ENCODE measurements around the gene SCFD2.

Gene SCFD2

DNA sequence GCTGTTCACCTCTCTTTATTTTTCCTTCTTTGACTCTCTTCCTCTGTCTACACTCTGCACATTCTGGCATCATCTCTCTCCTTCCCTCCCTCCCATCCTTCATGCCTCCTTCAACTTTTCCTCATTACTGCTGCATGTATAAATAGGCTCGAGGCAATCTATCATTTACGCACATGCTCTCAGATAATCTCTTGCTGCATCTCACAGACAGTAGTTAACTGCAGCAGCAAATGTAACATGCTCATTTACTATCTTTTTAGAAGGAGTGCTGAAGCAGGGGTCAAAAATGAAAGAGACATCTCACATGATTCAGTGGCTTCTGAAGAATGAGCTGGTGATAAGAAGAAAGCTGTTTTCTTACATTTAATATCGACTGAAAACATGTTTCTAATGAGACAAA is 376.0 kb downstream of the SCFD2 start:
- DNase-seq (ENCODE audit: low read depth in 2 of 2): no peak

- no peak for DNase-seq (ENCODE audit: low read depth in 2 of 2)
These were observed 378.3 kb downstream of the SCFD2 start for GRCh38 chr4:52987392-52988056.

DNA sequence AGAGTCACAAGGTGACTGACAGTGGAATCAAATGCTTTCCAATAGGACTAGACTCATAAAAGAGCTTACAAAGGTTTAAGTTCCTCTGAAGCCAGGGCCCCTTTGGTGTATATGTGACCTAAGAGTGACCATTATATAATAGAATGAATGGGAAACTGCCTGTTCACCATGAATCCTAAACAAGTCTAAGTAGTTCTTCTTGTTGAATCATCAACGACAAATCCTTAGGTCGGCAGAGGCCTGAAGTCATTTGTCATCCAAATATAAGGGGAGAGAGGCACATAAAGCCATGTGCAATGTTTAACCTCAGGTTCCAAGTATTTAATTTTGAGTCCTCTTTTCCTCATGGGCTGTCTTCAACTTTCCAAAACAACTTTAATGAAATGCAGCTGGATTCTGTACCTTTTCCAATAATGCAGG is 381.4 kb downstream of the SCFD2 start:
- no peak for DNase-seq (ENCODE audit: low read depth in 2 of 2)

GRCh38 chr4:52983563-52984303 is 382.1 kb downstream of the SCFD2 start:
- DNase-seq (ENCODE audit: low read depth in 2 of 2): no peak

GRCh38 chr4:52982946-52983340 is 382.9 kb downstream of the SCFD2 start:
- DNase-seq (ENCODE audit: low read depth in 2 of 2): no peak

- DNase-seq (ENCODE audit: low read depth in 2 of 2): no peak
These were observed 383.5 kb downstream of the SCFD2 start for GRCh38 chr4:52982255-52982945.

GRCh38 chr4:52979821-52980590 is 385.9 kb downstream of the SCFD2 start:
- DNase-seq (ENCODE audit: low read depth in 2 of 2): no peak

DNA sequence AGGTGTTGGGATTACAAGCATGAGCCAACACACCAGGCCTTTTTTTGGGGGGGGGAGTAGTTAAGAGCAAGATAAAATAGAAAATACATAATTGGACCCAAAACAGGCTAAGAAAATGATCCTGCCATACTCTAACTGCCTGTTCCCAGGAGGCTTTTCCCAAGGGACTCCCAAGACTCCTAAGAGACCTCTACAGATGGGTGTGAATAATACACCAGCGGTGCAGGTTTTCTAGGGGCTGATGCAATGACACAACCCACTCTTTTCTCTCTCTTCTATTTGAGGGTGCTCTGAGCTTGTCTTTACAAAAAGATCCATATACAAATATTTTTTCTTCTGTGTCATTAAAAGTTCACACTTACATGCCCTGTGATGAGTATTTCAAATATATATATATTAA is 386.8 kb downstream of the SCFD2 start:
- no peak for DNase-seq (ENCODE audit: low read depth in 2 of 2)

DNA sequence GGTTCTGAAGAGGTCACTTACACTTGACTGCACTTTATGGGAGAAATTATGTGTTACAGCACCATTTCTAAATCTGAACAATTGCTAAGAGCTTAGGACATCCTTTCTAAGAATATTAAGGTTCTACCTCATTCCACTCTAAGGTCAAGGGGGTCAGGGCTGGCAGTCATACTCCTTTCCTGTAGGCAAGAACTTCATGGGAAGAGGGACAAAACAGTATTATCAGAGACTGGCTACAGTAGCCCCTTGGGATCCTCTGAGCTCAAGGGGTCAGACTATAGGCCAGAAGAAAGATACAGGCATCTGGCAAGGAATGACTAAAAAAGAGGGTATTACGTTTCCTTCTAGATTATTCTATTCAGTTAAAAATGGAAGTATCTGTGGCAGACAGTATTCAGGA is 388.6 kb downstream of the SCFD2 start:
- no peak for DNase-seq (ENCODE audit: low read depth in 2 of 2)

GRCh38 chr4:52976523-52977230 is 389.2 kb downstream of the SCFD2 start:
- DNase-seq (ENCODE audit: low read depth in 2 of 2): no peak

- DNase-seq (ENCODE audit: low read depth in 2 of 2): no peak
These were observed 397.2 kb downstream of the SCFD2 start for GRCh38 chr4:52968691-52969090.

- no peak for DNase-seq (ENCODE audit: low read depth in 2 of 2)
These were observed 397.6 kb downstream of the SCFD2 start for GRCh38 chr4:52968241-52968640.

- DNase-seq (ENCODE audit: low read depth in 2 of 2): no peak
These were observed 399.1 kb downstream of the SCFD2 start for GRCh38 chr4:52966781-52967180.

DNA sequence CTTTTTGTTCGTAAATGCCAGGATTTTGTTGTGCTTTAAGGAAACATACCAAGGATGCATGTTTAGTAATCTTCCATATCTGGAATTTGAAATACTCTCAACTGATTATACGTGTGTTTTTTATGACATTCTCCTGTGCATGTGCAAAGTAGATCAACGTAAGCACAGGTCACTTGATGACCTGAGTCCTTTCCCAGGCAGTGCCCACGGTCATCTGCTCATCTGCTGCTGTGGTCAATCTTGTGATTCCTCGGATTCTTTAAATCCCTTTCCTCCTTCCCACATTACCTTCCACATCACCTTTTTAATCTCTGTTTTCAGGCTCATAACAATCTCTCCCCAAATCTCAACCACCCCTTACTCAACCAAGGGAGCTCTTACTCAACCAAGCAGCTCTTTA is 399.7 kb downstream of the SCFD2 start:
- DNase-seq (ENCODE audit: low read depth in 2 of 2): no peak

DNA sequence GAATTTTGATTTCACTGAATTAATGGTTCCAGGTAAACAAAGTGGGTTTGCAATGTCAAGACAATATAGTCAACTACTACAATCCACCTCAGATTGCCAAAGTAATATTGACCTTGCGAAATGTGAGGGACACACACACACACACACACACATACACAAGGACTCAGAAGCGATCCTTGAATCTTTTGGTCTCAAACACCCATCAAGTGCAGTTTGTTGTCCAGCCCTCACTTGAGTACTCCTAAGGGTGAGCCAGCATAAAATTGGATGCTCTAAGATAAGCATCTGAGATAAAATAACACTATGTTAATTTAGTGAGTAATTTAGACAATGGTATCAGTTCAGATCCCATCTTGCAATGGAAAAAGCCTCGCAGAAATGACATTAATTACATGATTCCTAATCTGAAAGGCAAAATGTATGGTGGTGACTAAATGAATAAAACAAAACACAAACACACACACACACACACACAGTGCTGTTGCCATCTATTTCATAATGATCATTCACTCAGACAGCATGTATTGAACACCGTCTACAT is 401.2 kb downstream of the SCFD2 start:
- no peak for DNase-seq (ENCODE audit: low read depth in 2 of 2)

- no peak for DNase-seq (ENCODE audit: low read depth in 2 of 2)
These were observed 401.9 kb downstream of the SCFD2 start for GRCh38 chr4:52964011-52964410.

DNA sequence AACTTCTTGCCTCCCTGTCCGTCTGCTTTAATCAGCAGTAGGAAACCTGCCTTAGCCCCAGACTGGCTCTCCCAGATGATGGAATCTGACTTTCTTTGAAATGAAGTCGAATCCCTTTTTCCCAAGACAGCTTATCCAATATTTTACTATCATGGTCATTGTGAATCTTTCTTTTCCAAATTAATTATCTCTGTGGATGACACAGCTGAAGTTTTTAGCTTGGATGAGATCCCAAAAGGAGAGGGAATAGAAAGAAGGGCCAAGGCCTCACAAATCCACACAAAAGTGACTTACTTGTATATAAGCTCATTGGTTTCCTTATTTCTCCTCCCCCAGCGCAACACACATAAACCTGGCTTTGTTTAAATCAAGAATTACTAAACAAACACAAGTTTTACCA is 403.1 kb downstream of the SCFD2 start:
- no peak for DNase-seq (ENCODE audit: low read depth in 2 of 2)

DNA sequence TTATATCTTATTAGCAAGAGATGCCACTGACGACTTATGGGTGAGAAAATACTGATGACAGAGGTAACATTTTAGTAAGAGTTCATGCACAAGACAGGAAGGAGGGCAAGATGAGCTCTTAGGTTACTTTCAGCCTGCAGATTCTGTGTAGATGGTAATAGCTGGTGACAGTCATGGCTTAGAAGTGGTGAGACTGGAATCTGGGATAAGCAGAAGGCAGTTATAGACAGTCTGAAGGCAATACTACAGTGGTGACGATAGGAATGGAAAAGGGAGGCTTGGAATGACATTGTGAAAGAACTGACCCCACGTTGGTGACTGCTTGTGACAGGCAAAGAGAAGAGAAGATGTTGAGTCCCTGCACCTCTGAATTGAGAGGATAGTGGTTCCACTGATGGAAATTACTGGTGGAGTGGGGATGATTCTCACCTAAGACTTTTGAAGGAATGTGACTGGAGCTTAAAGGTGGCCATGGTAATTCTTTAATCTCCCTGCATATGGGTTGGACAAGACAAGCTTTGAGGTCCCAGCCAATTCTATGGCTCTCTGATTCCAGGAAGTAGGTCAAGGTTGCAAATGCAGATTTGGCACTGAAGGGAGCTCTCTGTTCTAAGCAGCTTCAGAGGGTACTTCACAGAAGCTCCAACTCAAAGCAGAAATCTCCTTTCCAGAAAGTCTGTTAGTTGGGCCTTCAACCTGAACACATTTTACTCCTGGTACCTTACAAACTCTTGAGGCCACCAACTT is 404.0 kb downstream of the SCFD2 start:
- no peak for DNase-seq (ENCODE audit: low read depth in 2 of 2)

DNA sequence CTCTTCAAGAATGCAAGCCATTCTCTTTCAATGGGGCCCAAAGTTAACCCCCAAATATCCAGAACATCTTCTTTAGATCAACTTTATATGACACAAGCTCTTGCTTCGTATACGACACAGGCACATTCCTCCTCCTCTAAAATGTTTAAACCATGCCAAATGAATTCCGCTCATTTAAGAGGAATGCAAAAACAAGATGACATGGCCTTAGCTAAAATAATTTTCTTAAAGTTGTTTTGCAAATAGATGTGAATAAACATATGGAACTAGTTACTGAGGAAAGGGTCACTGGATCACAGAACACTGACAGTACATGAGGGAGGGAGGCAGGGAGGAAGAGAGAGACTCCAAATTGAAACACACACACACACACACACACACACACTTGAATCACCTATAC is 406.3 kb downstream of the SCFD2 start:
- no peak for DNase-seq (ENCODE audit: low read depth in 2 of 2)

DNA sequence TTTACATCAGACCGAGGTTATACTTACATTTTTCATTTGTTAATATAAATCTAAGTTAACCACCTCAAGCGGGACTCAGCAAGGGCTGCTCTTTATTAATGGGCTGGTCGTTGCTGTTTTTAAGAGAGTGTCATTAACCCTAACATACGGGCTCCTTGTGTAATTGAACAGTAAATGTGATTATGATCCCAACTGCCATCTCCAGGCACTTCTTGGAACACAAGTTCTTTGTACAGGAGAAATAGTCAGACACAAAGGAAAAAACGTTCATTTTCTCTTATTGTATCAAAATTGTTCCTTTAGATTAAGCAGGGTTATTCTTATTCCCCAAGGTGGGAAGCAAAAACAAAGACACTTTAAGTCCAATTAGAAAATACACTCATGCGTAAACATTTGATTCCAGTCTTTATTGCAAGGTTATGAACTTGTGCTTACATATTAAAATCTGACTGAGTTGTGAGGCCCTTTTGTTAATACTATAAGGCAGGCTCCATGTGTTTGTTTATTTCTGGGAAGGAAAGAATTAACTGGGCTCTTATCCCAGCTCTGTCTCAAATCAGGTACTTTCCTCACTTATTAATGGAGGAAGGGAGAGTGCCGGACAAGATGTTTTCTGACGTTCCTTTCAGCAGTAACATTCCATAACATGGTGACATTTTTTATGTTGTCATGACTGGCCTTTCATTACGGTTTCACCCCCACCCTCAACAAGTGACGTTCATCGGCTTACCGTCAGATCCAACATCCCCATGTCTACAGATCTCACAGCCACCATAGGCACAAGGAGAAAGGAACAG is 407.8 kb downstream of the SCFD2 start:
- no peak for DNase-seq (ENCODE audit: low read depth in 2 of 2)

Data from stimulated activated CD4-positive, alpha-beta T cell treated with anti-CD3 and anti-CD28 coated beads, Interleukin-12 subunit alpha, Interleukin-12 subunit beta, amount 100 ng/mL, for 24 hours (primary cell).